ENCODE results near the gene FIBP. TPM values are rescaled to one million over a fixed set of nuclear protein-coding genes. Genes with fewer than 3 reads are reported as not detected.
A peak's percentile ranks its signal among the peaks of the same experiment; 100 is the strongest.

Gene FIBP
- total RNA-seq, 1 experiment from 2014 or later: 303 TPM

- peak; percentile 100 for DNase-seq (ENCODE audit: low spot score)
Measured at GRCh38 chr11:65860278-65861164, 27.8 kb downstream of the FIBP start, which contains the start of gene MUS81. Gene MUS81, plus strand, starts transcription at chr11:65860433. Its CDS starts 321 bp downstream, at chr11:65860754.

GRCh38 chr11:65859812-65860277, 28.4 kb downstream of the FIBP start:
- DNase-seq (ENCODE audit: low spot score): no peak

- peak; percentile 100 for DNase-seq (ENCODE audit: low spot score)
Measured at GRCh38 chr11:65859095-65859811, 29.0 kb downstream of the FIBP start.

GRCh38 chr11:65858681-65859087, 29.6 kb downstream of the FIBP start:
- DNase-seq (ENCODE audit: low spot score): no peak

- peak; percentile 99 for DNase-seq (ENCODE audit: low spot score)
Measured at GRCh38 chr11:65857853-65858680, 30.2 kb downstream of the FIBP start, which contains the start of gene CFL1. Gene CFL1, minus strand, starts transcription at chr11:65858180. Its CDS starts 81 bp downstream, at chr11:65858099.

GRCh38 chr11:65857500-65857852, 30.8 kb downstream of the FIBP start:
- DNase-seq (ENCODE audit: low spot score): peak; percentile 45

GRCh38 chr11:65856689-65857499, 31.4 kb downstream of the FIBP start:
- DNase-seq (ENCODE audit: low spot score): peak; percentile 75

GRCh38 chr11:65855927-65856363, 32.3 kb downstream of the FIBP start:
- no peak for DNase-seq (ENCODE audit: low spot score)

- DNase-seq (ENCODE audit: low spot score): no peak
Measured at GRCh38 chr11:65854852-65855837, 33.1 kb downstream of the FIBP start.

GRCh38 chr11:65854161-65854592, 34.1 kb downstream of the FIBP start:
- peak; percentile 65 for DNase-seq (ENCODE audit: low spot score)

- no peak for DNase-seq (ENCODE audit: low spot score)
Measured at GRCh38 chr11:65853246-65853979, 34.9 kb downstream of the FIBP start.

- DNase-seq (ENCODE audit: low spot score): no peak
Measured at GRCh38 chr11:65852508-65853245, 35.6 kb downstream of the FIBP start.

GRCh38 chr11:65851811-65852507, 36.3 kb downstream of the FIBP start:
- peak; percentile 34 for DNase-seq (ENCODE audit: low spot score)

GRCh38 chr11:65851083-65851579, 37.1 kb downstream of the FIBP start:
- peak; percentile 70 for DNase-seq (ENCODE audit: low spot score)

- no peak for DNase-seq (ENCODE audit: low spot score)
Measured at GRCh38 chr11:65850217-65851082, 37.8 kb downstream of the FIBP start.

- no peak for DNase-seq (ENCODE audit: low spot score)
Measured at GRCh38 chr11:65849771-65850216, 38.5 kb downstream of the FIBP start.

Data from HT-29 (cell line).